B cell (primary cell): ENCODE measurements around the gene PFDN2.
A peak's percentile ranks its signal among the peaks of the same experiment; 100 is the strongest.

ENCODE experiments used
- EZH2 ChIP-seq: IDR thresholded peaks from 2 replicates; pipeline ENCODE4 v1.6.1; 2012; ENCODE audit warnings: borderline replicate concordance, low read depth, mild to moderate bottlenecking, moderate library complexity, low read length; ENCODE audit not compliant: insufficient read depth, poor library complexity, severe bottlenecking
- TF ChIP-seq, protein P1 (sequence below): fragments of 200-600 bp; IDR thresholded peaks from one replicate; pipeline ENCODE4 v1.8.0; 2022; ENCODE audit warnings: antibody characterized with exemption, mild to moderate bottlenecking

DNA sequence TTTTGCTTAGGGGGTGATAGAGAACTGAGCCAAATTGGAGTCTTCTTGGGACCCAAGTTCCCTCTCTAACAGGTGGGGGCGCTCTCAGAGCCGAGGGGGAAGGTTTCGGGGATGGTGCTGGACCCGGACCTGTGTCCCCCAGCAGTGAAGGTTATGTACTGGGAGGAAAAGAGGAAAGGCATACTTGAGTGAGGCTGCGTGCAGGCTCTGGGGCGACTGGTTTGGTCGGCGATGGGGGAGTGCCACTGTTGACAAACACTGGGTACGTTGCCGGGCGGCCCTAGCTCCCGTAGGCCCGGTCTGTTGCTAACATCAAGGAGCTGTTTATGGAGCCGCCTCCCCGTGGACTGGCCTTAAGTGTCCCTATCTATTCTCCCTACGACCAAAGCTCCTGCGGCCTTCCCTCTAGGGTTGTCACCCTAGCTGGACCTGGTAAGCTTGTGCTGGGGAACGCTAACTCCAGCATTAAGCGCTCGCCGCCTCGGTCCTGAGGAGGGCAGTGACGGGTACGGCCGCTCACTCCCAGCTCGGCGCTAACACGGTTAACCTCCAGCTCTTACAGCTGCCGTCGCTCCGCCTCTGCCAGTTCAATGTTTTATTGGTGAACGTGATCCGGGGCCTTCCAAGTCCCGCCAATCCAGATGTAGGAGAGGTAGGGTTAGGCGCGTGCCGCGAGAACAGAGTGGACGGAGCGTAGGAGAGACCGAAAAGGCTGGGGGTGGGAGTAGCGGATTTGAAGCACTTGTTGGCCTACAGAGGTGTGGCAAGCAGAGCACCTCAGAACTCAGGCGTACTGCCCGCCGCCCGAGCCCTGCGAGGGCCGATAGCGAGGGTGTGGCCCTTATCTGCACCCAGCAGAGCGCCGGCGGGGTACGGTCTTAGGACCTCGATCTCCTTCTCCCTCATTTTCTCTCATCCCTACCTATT is 48.2 kb upstream of the PFDN2 start, which contains the start of gene PPOX:
- TF ChIP-seq, protein P1, sequence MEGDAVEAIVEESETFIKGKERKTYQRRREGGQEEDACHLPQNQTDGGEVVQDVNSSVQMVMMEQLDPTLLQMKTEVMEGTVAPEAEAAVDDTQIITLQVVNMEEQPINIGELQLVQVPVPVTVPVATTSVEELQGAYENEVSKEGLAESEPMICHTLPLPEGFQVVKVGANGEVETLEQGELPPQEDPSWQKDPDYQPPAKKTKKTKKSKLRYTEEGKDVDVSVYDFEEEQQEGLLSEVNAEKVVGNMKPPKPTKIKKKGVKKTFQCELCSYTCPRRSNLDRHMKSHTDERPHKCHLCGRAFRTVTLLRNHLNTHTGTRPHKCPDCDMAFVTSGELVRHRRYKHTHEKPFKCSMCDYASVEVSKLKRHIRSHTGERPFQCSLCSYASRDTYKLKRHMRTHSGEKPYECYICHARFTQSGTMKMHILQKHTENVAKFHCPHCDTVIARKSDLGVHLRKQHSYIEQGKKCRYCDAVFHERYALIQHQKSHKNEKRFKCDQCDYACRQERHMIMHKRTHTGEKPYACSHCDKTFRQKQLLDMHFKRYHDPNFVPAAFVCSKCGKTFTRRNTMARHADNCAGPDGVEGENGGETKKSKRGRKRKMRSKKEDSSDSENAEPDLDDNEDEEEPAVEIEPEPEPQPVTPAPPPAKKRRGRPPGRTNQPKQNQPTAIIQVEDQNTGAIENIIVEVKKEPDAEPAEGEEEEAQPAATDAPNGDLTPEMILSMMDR = peak; percentile 68
- no peak for TF ChIP-seq EZH2
